Calu3 (cell line): ENCODE data around the gene GREB1L. TPM values are rescaled to one million over a fixed set of nuclear protein-coding genes. Genes with fewer than 3 reads are reported as not detected.
"Not testable (repeated sequence)": the region's sequence is repeated elsewhere in the genome, so short reads cannot be mapped to it uniquely, and the experiment has no call there.

Source experiments
- BruUV-seq: library from RNA; stranded (reverse); fragments of 400-500 nt; replicated peaks from 2 replicates; lab custom pipeline; 2021; lab: Mats Ljungman, UMichigan
- CTCF ChIA-PET: fragments of 300-600 bp; sonication (Branson Sonifier 250); formaldehyde crosslinking; loops from one replicate; lab custom pipeline; 2022; ENCODE audit warnings: antibody characterized with exemption; lab: Charles Lee
- DNase-seq: peaks from one replicate; pipeline ENCODE4 v3.0.0; 2022
- H3K27ac Mint-ChIP-seq: one replicate; pipeline ENCODE4 v1.8.0; 2022; ENCODE audit warnings: mixed read lengths; ENCODE audit not compliant: unreplicated experiment
- H3K27me3 Mint-ChIP-seq: one replicate; pipeline ENCODE4 v1.8.0; 2022; ENCODE audit warnings: mixed read lengths; ENCODE audit not compliant: unreplicated experiment
- H3K36me3 Mint-ChIP-seq: one replicate; pipeline ENCODE4 v1.8.0; 2022; ENCODE audit warnings: mild to moderate bottlenecking, moderate library complexity, mixed read lengths; ENCODE audit not compliant: insufficient read depth, unreplicated experiment
- H3K4me1 Mint-ChIP-seq: one replicate; pipeline ENCODE4 v1.8.0; 2022; ENCODE audit warnings: mild to moderate bottlenecking, low read depth, mixed read lengths; ENCODE audit not compliant: unreplicated experiment
- H3K4me3 Mint-ChIP-seq: one replicate; pipeline ENCODE4 v1.8.0; 2022; ENCODE audit warnings: mild to moderate bottlenecking, low read depth, moderate library complexity, mixed read lengths; ENCODE audit not compliant: unreplicated experiment
- H3K9me3 Mint-ChIP-seq: one replicate; pipeline ENCODE4 v1.8.0; 2022; ENCODE audit warnings: low read depth, mixed read lengths; ENCODE audit not compliant: unreplicated experiment
- CTCF ChIP-seq: fragments of 200-600 bp; IDR thresholded peaks from one replicate; pipeline ENCODE4 v1.8.0; 2022; ENCODE audit warnings: antibody characterized with exemption; ENCODE audit not compliant: unreplicated experiment
- intact Hi-C: fragments of 100-400 bp; cut with micrococcal nuclease; formaldehyde crosslinking; loops from one replicate; pipeline ENCODE4 v1.10.0; 2022; ENCODE audit not compliant: unreplicated experiment
- total RNA-seq: library from RNA; stranded (reverse); gene quantifications from 2 replicates; pipeline ENCODE4 v1.2.3, GENCODE V29; 2022

The GREB1L gene
- total RNA-seq, 1 experiment from 2014 or later, result 3.8 TPM

- no peak for DNase-seq
- no TSS peak for BruUV-seq
- CTCF ChIA-PET, result no interaction called here
- Mint-ChIP-seq H3K27ac (no peak overlapping the region), H3K36me3 (no peaks in the 10 kb centered on the region), H3K4me3 (no peak overlapping the region), H3K27me3 (no peaks in the 10 kb centered on the region), H3K9me3 (no peaks in the 10 kb centered on the region), H3K4me1 (peaks cover 2% of the 10 kb centered on the region)
- TF ChIP-seq CTCF, result no peak
- intact Hi-C loops, result no loop called here
Measured at GRCh38 chr18:21275645-21276044, 33.6 kb downstream of the GREB1L start.

GRCh38 chr18:21277578-21277977 is 35.5 kb downstream of the GREB1L start:
- CTCF ChIA-PET, result no interaction called here
- Mint-ChIP-seq H3K9me3 (no peaks in the 10 kb centered on the region), H3K4me1 (no peaks in the 10 kb centered on the region), H3K4me3 (no peak overlapping the region), H3K27me3 (no peaks in the 10 kb centered on the region), H3K27ac (no peak overlapping the region), H3K36me3 (no peaks in the 10 kb centered on the region)
- no peak for TF ChIP-seq CTCF
- no TSS peak for BruUV-seq
- no peak for DNase-seq
- intact Hi-C loops, result no loop called here

- H3K27me3 Mint-ChIP-seq, H3K27ac Mint-ChIP-seq, H3K4me1 Mint-ChIP-seq, CTCF ChIA-PET, H3K4me3 Mint-ChIP-seq, intact Hi-C loops, H3K36me3 Mint-ChIP-seq, H3K9me3 Mint-ChIP-seq, BruUV-seq, DNase-seq: not testable (repeated sequence)
Measured at GRCh38 chr18:21278218-21278617, 36.2 kb downstream of the GREB1L start.

- CTCF ChIA-PET, result no interaction called here
- Mint-ChIP-seq H3K36me3 (no peaks in the 10 kb centered on the region), H3K4me3 (no peak overlapping the region), H3K4me1 (no peaks in the 10 kb centered on the region), H3K27me3 (no peaks in the 10 kb centered on the region), H3K9me3 (no peaks in the 10 kb centered on the region), H3K27ac (no peak overlapping the region)
- no peak for TF ChIP-seq CTCF
- intact Hi-C loops, result no loop called here
- DNase-seq, result no peak
- BruUV-seq, result no TSS peak
Measured at GRCh38 chr18:21281603-21282002, 39.6 kb downstream of the GREB1L start.

GRCh38 chr18:21284540-21284939 is 42.5 kb downstream of the GREB1L start:
- Mint-ChIP-seq H3K27ac (no peak overlapping the region), H3K4me1 (no peaks in the 10 kb centered on the region), H3K36me3 (no peaks in the 10 kb centered on the region), H3K9me3 (no peaks in the 10 kb centered on the region), H3K27me3 (no peaks in the 10 kb centered on the region), H3K4me3 (no peak overlapping the region)
- DNase-seq, result no peak
- BruUV-seq, result no TSS peak
- TF ChIP-seq CTCF, result no peak
- intact Hi-C loops, result loop anchor here (2.0 kb wide), 1 partner anchor 18 kb away; no protein-coding TSS in a partner anchor
- CTCF ChIA-PET, result no interaction called here
